ENCODE measurements around the gene FBXW4. TPM values are rescaled to one million over a fixed set of nuclear protein-coding genes. Genes with fewer than 3 reads are reported as not detected.

FBXW4 gene
- polyA plus RNA-seq, 1 of the 3 experiments (the other 2 are of a cell fraction), result 27.6 TPM

- no peaks in the 10 kb centered on the region for H3K79me2 ChIP-seq (ENCODE audit: insufficient read depth)
- no peaks in the 10 kb centered on the region for H3K9me2 ChIP-seq
- H2AFZ ChIP-seq (ENCODE audit: low read depth), result no peak overlapping the region
- H3K27ac ChIP-seq (ENCODE audit: low read depth in 2 of 2, low read length in 1 of 2), result no peak overlapping the region
- POLR2A ChIA-PET, result no interaction called here
- TF ChIP-seq USF2 (IDR thresholded peaks at IDR 0.05; ENCODE audit: borderline replicate concordance, low read depth, low read length) (no peak), SIN3A (IDR thresholded peaks at IDR 0.05; ENCODE audit: borderline replicate concordance, low read depth, low read length) (no peak)
- no peaks in the 10 kb centered on the region for H3K36me3 ChIP-seq (replicated peaks in 1 of 2; ENCODE audit: control insufficient read depth in 1 of 2, insufficient read depth in 2 of 2, low read length in 1 of 2)
- CTCF ChIA-PET, result interaction anchor here (0.8 to 1.8 kb wide), 3 partner anchors 8 to 108 kb away, joined by 3 to 7 read pairs (median 4); no protein-coding TSS in a partner anchor
- H3K4me3 ChIP-seq (ENCODE audit: low read depth in 2 of 2, low read length in 1 of 2), result no peak overlapping the region
- 90% methylated on average over 9 of the region's 9 CpGs for WGBS (ENCODE audit: low lambda C conversion rate)
- H4K20me1 ChIP-seq (ENCODE audit: insufficient read depth), result no peaks in the 10 kb centered on the region
- no peak overlapping the region for H3K4me2 ChIP-seq
- no peaks in the 10 kb centered on the region for H3K4me1 ChIP-seq (ENCODE audit: control insufficient read depth in 1 of 2, insufficient read depth in 2 of 2, low read depth in 1 of 2, low read length in 1 of 2)
- H3K9me3 ChIP-seq, result no peaks in the 10 kb centered on the region
- no peaks in the 10 kb centered on the region for H3K27me3 ChIP-seq (ENCODE audit: insufficient read depth)
- DNase-seq, result no peak
- no peak overlapping the region for H3K9ac ChIP-seq
- H3F3A ChIP-seq (replicated peaks; ENCODE audit: insufficient read depth), result no peaks in the 10 kb centered on the region
These were observed 15.2 kb upstream of the FBXW4 start for GRCh38 chr10:101710059-101710695.

GRCh38 chr10:101709359-101710058, 14.5 kb upstream of the FBXW4 start:
- no peaks in the 10 kb centered on the region for H3K9me3 ChIP-seq
- no peaks in the 10 kb centered on the region for H3F3A ChIP-seq (replicated peaks; ENCODE audit: insufficient read depth)
- H3K4me3 ChIP-seq (ENCODE audit: low read depth in 2 of 2, low read length in 1 of 2), result no peak overlapping the region
- H3K36me3 ChIP-seq (replicated peaks in 1 of 2; ENCODE audit: control insufficient read depth in 1 of 2, insufficient read depth in 2 of 2, low read length in 1 of 2), result no peaks in the 10 kb centered on the region
- H3K4me2 ChIP-seq, result no peak overlapping the region
- 81% methylated on average over 9 of the region's 9 CpGs for WGBS (ENCODE audit: low lambda C conversion rate)
- H3K79me2 ChIP-seq (ENCODE audit: insufficient read depth), result no peaks in the 10 kb centered on the region
- H3K4me1 ChIP-seq (ENCODE audit: control insufficient read depth in 1 of 2, insufficient read depth in 2 of 2, low read depth in 1 of 2, low read length in 1 of 2), result no peaks in the 10 kb centered on the region
- no peaks in the 10 kb centered on the region for H3K27me3 ChIP-seq (ENCODE audit: insufficient read depth)
- POLR2A ChIA-PET, result no interaction called here
- CTCF ChIA-PET, result interaction anchor here (0.8 to 1.8 kb wide), 2 partner anchors 9 to 107 kb away, joined by 3 to 4 read pairs; no protein-coding TSS in a partner anchor
- no peak for DNase-seq
- H2AFZ ChIP-seq (ENCODE audit: low read depth), result no peak overlapping the region
- TF ChIP-seq GABPA (IDR thresholded peaks at IDR 0.05; ENCODE audit: low read depth) (no peak), JUND (IDR thresholded peaks at IDR 0.05) (no peak), FOXJ3 (CRISPR knock-in tag; IDR thresholded peaks at IDR 0.05) (no peak), MEF2A (IDR thresholded peaks at IDR 0.05; ENCODE audit: borderline replicate concordance, low read depth) (no peak), TAF1 (IDR thresholded peaks at IDR 0.05; ENCODE audit: borderline replicate concordance, low read depth, low read length) (no peak), MXI1 (IDR thresholded peaks at IDR 0.05; ENCODE audit: low read depth, low read length) (no peak), TEAD4 (IDR thresholded peaks at IDR 0.05; ENCODE audit: borderline replicate concordance, insufficient read depth) (no peak), NFIC (IDR thresholded peaks at IDR 0.05; ENCODE audit: borderline replicate concordance) (no peak), FOXM1 (IDR thresholded peaks at IDR 0.05; ENCODE audit: low read depth) (no peak)
- TF ChIP-seq, protein P1, sequence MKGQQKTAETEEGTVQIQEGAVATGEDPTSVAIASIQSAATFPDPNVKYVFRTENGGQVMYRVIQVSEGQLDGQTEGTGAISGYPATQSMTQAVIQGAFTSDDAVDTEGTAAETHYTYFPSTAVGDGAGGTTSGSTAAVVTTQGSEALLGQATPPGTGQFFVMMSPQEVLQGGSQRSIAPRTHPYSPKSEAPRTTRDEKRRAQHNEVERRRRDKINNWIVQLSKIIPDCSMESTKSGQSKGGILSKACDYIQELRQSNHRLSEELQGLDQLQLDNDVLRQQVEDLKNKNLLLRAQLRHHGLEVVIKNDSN (IDR thresholded peaks at IDR 0.05; ENCODE audit: borderline replicate concordance, low read depth), result no peak
- no peak overlapping the region for H3K9ac ChIP-seq
- no peaks in the 10 kb centered on the region for H4K20me1 ChIP-seq (ENCODE audit: insufficient read depth)
- H3K27ac ChIP-seq (ENCODE audit: low read depth in 2 of 2, low read length in 1 of 2), result no peak overlapping the region
- H3K9me2 ChIP-seq, result no peaks in the 10 kb centered on the region
